ENCODE measurements around the gene KAZN.

The KAZN gene

GRCh38 chr1:14748151-14748550, 149.7 kb downstream of the KAZN start:
- Histone ChIP-seq H3K36me3 (no peaks in the 10 kb centered on the region), H3K27ac (no peak overlapping the region), H3K27me3 (no peaks in the 10 kb centered on the region), H3K4me1 (ENCODE audit: control insufficient read depth in 1 of 2, insufficient read depth in 1 of 2, low read depth in 1 of 2, low read length in 1 of 2) (no peaks in the 10 kb centered on the region), H3K9me3 (no peaks in the 10 kb centered on the region), H3K4me3 (ENCODE audit: low read depth in 1 of 2, low read length in 1 of 2) (no peak overlapping the region)
- TF ChIP-seq, protein P1, sequence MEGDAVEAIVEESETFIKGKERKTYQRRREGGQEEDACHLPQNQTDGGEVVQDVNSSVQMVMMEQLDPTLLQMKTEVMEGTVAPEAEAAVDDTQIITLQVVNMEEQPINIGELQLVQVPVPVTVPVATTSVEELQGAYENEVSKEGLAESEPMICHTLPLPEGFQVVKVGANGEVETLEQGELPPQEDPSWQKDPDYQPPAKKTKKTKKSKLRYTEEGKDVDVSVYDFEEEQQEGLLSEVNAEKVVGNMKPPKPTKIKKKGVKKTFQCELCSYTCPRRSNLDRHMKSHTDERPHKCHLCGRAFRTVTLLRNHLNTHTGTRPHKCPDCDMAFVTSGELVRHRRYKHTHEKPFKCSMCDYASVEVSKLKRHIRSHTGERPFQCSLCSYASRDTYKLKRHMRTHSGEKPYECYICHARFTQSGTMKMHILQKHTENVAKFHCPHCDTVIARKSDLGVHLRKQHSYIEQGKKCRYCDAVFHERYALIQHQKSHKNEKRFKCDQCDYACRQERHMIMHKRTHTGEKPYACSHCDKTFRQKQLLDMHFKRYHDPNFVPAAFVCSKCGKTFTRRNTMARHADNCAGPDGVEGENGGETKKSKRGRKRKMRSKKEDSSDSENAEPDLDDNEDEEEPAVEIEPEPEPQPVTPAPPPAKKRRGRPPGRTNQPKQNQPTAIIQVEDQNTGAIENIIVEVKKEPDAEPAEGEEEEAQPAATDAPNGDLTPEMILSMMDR (IDR thresholded peaks at IDR 0.05), result no peak

DNA sequence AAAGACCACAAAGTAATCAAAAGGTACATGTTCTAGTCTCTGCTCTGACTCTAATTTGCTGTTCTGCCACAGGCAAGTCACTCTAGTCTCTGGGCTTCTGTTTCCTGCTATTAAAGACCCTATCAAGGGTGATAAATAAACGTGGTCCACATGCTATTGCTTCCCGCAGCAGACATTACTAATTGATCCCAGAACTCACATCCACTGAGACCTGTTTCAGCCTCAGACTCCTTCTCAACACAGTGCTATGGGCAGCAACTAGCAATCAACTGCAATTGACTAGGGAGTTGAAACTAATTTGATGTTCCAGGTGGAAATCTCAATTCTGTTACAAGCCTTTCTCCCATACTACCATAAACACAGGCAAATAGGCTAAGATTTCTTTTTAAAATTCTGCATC, 150.5 kb downstream of the KAZN start:
- Histone ChIP-seq H3K4me1 (ENCODE audit: control insufficient read depth in 1 of 2, insufficient read depth in 1 of 2, low read depth in 1 of 2, low read length in 1 of 2) (no peaks in the 10 kb centered on the region), H3K27ac (no peak overlapping the region), H3K4me3 (ENCODE audit: low read depth in 1 of 2, low read length in 1 of 2) (no peak overlapping the region), H3K36me3 (no peaks in the 10 kb centered on the region), H3K9me3 (no peaks in the 10 kb centered on the region), H3K27me3 (no peaks in the 10 kb centered on the region)
- TF ChIP-seq, protein P1 (IDR thresholded peaks at IDR 0.05), result no peak

- Histone ChIP-seq H3K27me3 (no peaks in the 10 kb centered on the region), H3K4me3 (ENCODE audit: low read depth in 1 of 2, low read length in 1 of 2) (no peak overlapping the region), H3K36me3 (no peaks in the 10 kb centered on the region), H3K9me3 (no peaks in the 10 kb centered on the region), H3K27ac (no peak overlapping the region), H3K4me1 (ENCODE audit: control insufficient read depth in 1 of 2, insufficient read depth in 1 of 2, low read depth in 1 of 2, low read length in 1 of 2) (no peaks in the 10 kb centered on the region)
- TF ChIP-seq, protein P1 (IDR thresholded peaks at IDR 0.05), result no peak
Observed at GRCh38 chr1:14750490-14750889, 152.0 kb downstream of the KAZN start.

- Histone ChIP-seq H3K36me3 (no peaks in the 10 kb centered on the region), H3K4me3 (ENCODE audit: low read depth in 1 of 2, low read length in 1 of 2) (no peak overlapping the region), H3K4me1 (ENCODE audit: control insufficient read depth in 1 of 2, insufficient read depth in 1 of 2, low read depth in 1 of 2, low read length in 1 of 2) (no peaks in the 10 kb centered on the region), H3K27me3 (no peaks in the 10 kb centered on the region), H3K27ac (no peak overlapping the region), H3K9me3 (no peaks in the 10 kb centered on the region)
- TF ChIP-seq, protein P1 (IDR thresholded peaks at IDR 0.05), result no peak
Observed at GRCh38 chr1:14755518-14756252, 157.2 kb downstream of the KAZN start.

- Histone ChIP-seq H3K27ac (no peak overlapping the region), H3K9me3 (no peaks in the 10 kb centered on the region), H3K27me3 (no peaks in the 10 kb centered on the region), H3K4me3 (ENCODE audit: low read depth in 1 of 2, low read length in 1 of 2) (no peak overlapping the region), H3K36me3 (no peaks in the 10 kb centered on the region), H3K4me1 (ENCODE audit: control insufficient read depth in 1 of 2, insufficient read depth in 1 of 2, low read depth in 1 of 2, low read length in 1 of 2) (no peaks in the 10 kb centered on the region)
- TF ChIP-seq, protein P1 (IDR thresholded peaks at IDR 0.05), result no peak
Observed at GRCh38 chr1:14756589-14757285, 158.3 kb downstream of the KAZN start.
